GM12878 (cell line): ENCODE measurements around the gene PARN. TPM values are rescaled to one million over a fixed set of nuclear protein-coding genes. Genes with fewer than 3 reads are reported as not detected.

Experiments
- ATAC-seq: fragments of 200-7000 bp; cut with Tn5 transposase; 3 replicates; pipeline ENCODE4 v1.9.1; 2020; ENCODE audit warnings: mild to moderate bottlenecking, moderate library complexity
- BruUV-seq: library from RNA; stranded (reverse); fragments of 400-500 nt; replicated peaks from 2 replicates; lab custom pipeline; 2021; lab: Mats Ljungman, UMichigan
- CTCF ChIA-PET: fragments of 300-600 bp; sonication (Branson Sonifier 250); formaldehyde crosslinking; extraction: SDS; loops from one replicate; lab custom pipeline; 2021; ENCODE audit warnings: inconsistent platforms; lab: Yijun Ruan, JAX
- POLR2A ChIA-PET: fragments of 350-600 bp; formaldehyde crosslinking; extraction: SDS; loops from one replicate; lab custom pipeline; 2021; ENCODE audit warnings: inconsistent platforms; lab: Charles Lee
- RAD21 ChIA-PET: fragments of 300-600 bp; sonication (Branson Sonifier 250); formaldehyde crosslinking; loops from one replicate; lab custom pipeline; 2023; ENCODE audit warnings: antibody characterized with exemption; ENCODE audit not compliant: unreplicated experiment; lab: Charles Lee
- SMC1A ChIA-PET: fragments of 300-600 bp; sonication (Branson Sonifier 250); formaldehyde crosslinking; loops from one replicate; lab custom pipeline; 2023; ENCODE audit not compliant: unreplicated experiment, uncharacterized antibody; lab: Charles Lee
- DNase-seq: peaks from one replicate; pipeline ENCODE4 v3.0.0-alpha.2; 2011; ENCODE audit warnings: low read depth, low spot score
- FAIRE-seq: peaks from 3 replicates; lab custom pipeline; 2011; peaks lifted over from hg19 to GRCh38; lab: Jason Lieb, UNC
- H2AFZ ChIP-seq: 2 replicates; pipeline ENCODE4 v1.6.0; 2011; ENCODE audit warnings: low read depth, low read length, control low read depth; ENCODE audit not compliant: control insufficient read depth
- H3K27ac ChIP-seq: 2 replicates; pipeline ENCODE4 v1.5.1; 2011; ENCODE audit warnings: control low read depth; ENCODE audit not compliant: control insufficient read depth, insufficient read depth
- H3K27me3 ChIP-seq, 2 experiments: replicated peaks in 1 of 2; 2 replicates each; pipeline versions ENCODE4 v1.6.0 to v1.6.1; 2011; ENCODE audit warnings: low read length in 1 of 2; ENCODE audit not compliant: control insufficient read depth in 2 of 2, insufficient read depth in 2 of 2
- H3K36me3 ChIP-seq, 2 experiments: 2 replicates each; pipeline ENCODE4 v1.5.1; 2011; ENCODE audit warnings: low read length in 1 of 2; ENCODE audit not compliant: control insufficient read depth in 2 of 2, insufficient read depth in 2 of 2
- H3K4me1 ChIP-seq: 2 replicates; pipeline ENCODE4 v1.6.1; 2011; ENCODE audit warnings: mild to moderate bottlenecking, low read length, moderate library complexity, mixed read lengths; ENCODE audit not compliant: control insufficient read depth, insufficient read depth
- H3K4me2 ChIP-seq: 2 replicates; pipeline ENCODE4 v1.6.0; 2011; ENCODE audit warnings: control low read depth; ENCODE audit not compliant: control insufficient read depth, insufficient read depth
- H3K4me3 ChIP-seq: fragments of 200-600 bp; sonication (generic); 2 replicates; pipeline ENCODE4 v1.5.1; 2016
- H3K79me2 ChIP-seq: 2 replicates; pipeline ENCODE4 v1.6.0; 2011; ENCODE audit warnings: low read length; ENCODE audit not compliant: control insufficient read depth, insufficient read depth
- H3K9ac ChIP-seq: 2 replicates; pipeline ENCODE4 v1.8.0; 2011; ENCODE audit warnings: low read length, control low read depth, mixed read lengths; ENCODE audit not compliant: control insufficient read depth, insufficient read depth
- H3K9me3 ChIP-seq: replicated peaks from 3 replicates; pipeline ENCODE4 v1.5.1; 2011; ENCODE audit warnings: mild to moderate bottlenecking, low read length; ENCODE audit not compliant: control insufficient read depth, insufficient read depth
- H4K20me1 ChIP-seq: 2 replicates; pipeline ENCODE4 v1.6.0; 2011; ENCODE audit not compliant: control insufficient read depth, insufficient read depth
- FOXM1 ChIP-seq: IDR thresholded peaks from 2 replicates; pipeline ENCODE4 v1.6.1; 2012; ENCODE audit warnings: low read depth, mild to moderate bottlenecking, inconsistent platforms, low read length, moderate library complexity
- JUNB ChIP-seq: IDR thresholded peaks from 2 replicates; pipeline ENCODE4 v1.6.1; 2016; ENCODE audit warnings: antibody characterized with exemption, mild to moderate bottlenecking
- SMC3 ChIP-seq: IDR thresholded peaks from 2 replicates; pipeline ENCODE4 v1.6.1; 2011; ENCODE audit warnings: low read length, improper control_type of control experiment, borderline replicate concordance
- ZZZ3 ChIP-seq: IDR thresholded peaks from 2 replicates; pipeline ENCODE4 v1.6.1; 2011; ENCODE audit warnings: low read depth; ENCODE audit not compliant: control insufficient read depth, insufficient read length
- WGBS: methylation state at CpG from one replicate; pipeline ENCODE4 v1.1.6; 2016; ENCODE audit warnings: low lambda C conversion rate; ENCODE audit not compliant: insufficient replicate concordance, insufficient coverage; ENCODE audit errors: missing lambda C conversion rate; 5-methylcytosine and 5-hydroxymethylcytosine counted together
- in situ Hi-C: fragments of 300-500 bp; cut with MboI; formaldehyde crosslinking; loops from 9 replicates; pipeline ENCODE4 v1.14.3; 2018; ENCODE audit warnings: mixed read lengths
- intact Hi-C: fragments of 100-400 bp; cut with micrococcal nuclease; formaldehyde crosslinking; loops from one replicate; pipeline ENCODE4 v1.14.2; 2022; ENCODE audit not compliant: unreplicated experiment
- polyA plus RNA-seq, 11 experiments: library from polyadenylated mRNA; depleted of rRNA in 4 of 11; unstranded in 6 of 11; stranded (reverse) in 5 of 11; fragments of >200 nt; fragmentation: Nextera tagmentation in 4 of 11; fragmentation: Illumina TruSeq in 1 of 11; extraction: Ambion mirVana in 4 of 11; extraction: Trizol in 1 of 11; gene quantifications; 1 replicate in 1 of 11; 2 replicates in 10 of 11; pipeline versions ENCODE4 v1.2.1 to v1.2.3, GENCODE V29; 2011 to 2016; ENCODE audit warnings: inconsistent platforms in 2 of 11, missing spikeins in 2 of 11, low read depth in 1 of 11
- total RNA-seq, 4 experiments: library from RNA; depleted of rRNA in 3 of 4; stranded (reverse); fragments of >200 nt in 3 of 4; fragmentation: Illumina TruSeq in 1 of 4; extraction: Trizol in 1 of 4; gene quantifications; 2 replicates each; pipeline versions ENCODE4 v1.2.1 to v1.2.3, GENCODE V29; 2013 to 2021

PARN gene
- total and polyA plus RNA-seq, 10 of the 15 experiments (the other 5 are each of a cell fraction or from before 2014, with no cell fraction given), result 15.6 to 77.3 (median 47.7) TPM

- no peak for DNase-seq
- no TSS peak for BruUV-seq
- in situ Hi-C loops (loop anchor here (5.0 kb wide), 1 partner anchor 36 kb away; no protein-coding TSS in a partner anchor), intact Hi-C loops (no loop called here)
- POLR2A ChIA-PET, result no interaction called here
- H3K27ac ChIP-seq, result no peak overlapping the region
- ATAC-seq, result peak; percentile 41; the same call in 1 of the 3 replicates
- H3K36me3 ChIP-seq, result no peaks in the 10 kb centered on the region
- CTCF ChIA-PET, result interaction anchor here (0.6 kb wide), 1 partner anchor 54 kb away, joined by 4 read pairs; no protein-coding TSS in a partner anchor
- 63% methylated on average over 6 of the region's 6 CpGs for WGBS
- H3K27me3 ChIP-seq, result no peaks in the 10 kb centered on the region
- no peak overlapping the region for H3K4me3 ChIP-seq
- H4K20me1 ChIP-seq, result no peaks in the 10 kb centered on the region
- no peaks in the 10 kb centered on the region for H3K4me1 ChIP-seq
- SMC1A ChIA-PET, result no interaction called here
- H2AFZ ChIP-seq, result peak overlapping the region; percentile 26; the same call in 1 of the 2 replicates
- RAD21 ChIA-PET, result no interaction called here
- no peaks in the 10 kb centered on the region for H3K79me2 ChIP-seq
- no peak for TF ChIP-seq FOXM1
- no peak for FAIRE-seq
- H3K9ac ChIP-seq, result no peak overlapping the region
- no peaks in the 10 kb centered on the region for H3K9me3 ChIP-seq
- H3K4me2 ChIP-seq, result no peak overlapping the region
These were observed 237.1 kb downstream of the PARN start for GRCh38 chr16:14392960-14393359.

GRCh38 chr16:14389359-14389758, 240.7 kb downstream of the PARN start:
- POLR2A ChIA-PET, result no interaction called here
- Histone ChIP-seq H4K20me1 (no peaks in the 10 kb centered on the region), H3K9me3 (no peaks in the 10 kb centered on the region), H3K27ac (no peak overlapping the region), H3K79me2 (no peaks in the 10 kb centered on the region), H3K4me3 (no peak overlapping the region), H2AFZ (no peak overlapping the region), H3K27me3 (no peaks in the 10 kb centered on the region), H3K9ac (no peak overlapping the region), H3K4me2 (no peak overlapping the region), H3K4me1 (no peaks in the 10 kb centered on the region), H3K36me3 (no peaks in the 10 kb centered on the region)
- ATAC-seq (no peak), DNase-seq (no peak), FAIRE-seq (no peak)
- RAD21 ChIA-PET, result no interaction called here
- BruUV-seq, result no TSS peak
- in situ Hi-C loops (no loop called here), intact Hi-C loops (no loop called here)
- 100% methylated on average over 1 of the region's 1 CpG for WGBS
- CTCF ChIA-PET, result no interaction called here
- SMC1A ChIA-PET, result interaction anchor here (0.9 to 1.6 kb wide), 2 partner anchors 54 to 62 kb away, joined by 3 to 6 read pairs; no protein-coding TSS in a partner anchor
- TF ChIP-seq SMC3 (no peak), ZZZ3 (no peak), JUNB (no peak)
